Stomach smooth muscle (tissue), 2 donors: ENCODE measurements around the gene RHCG.

ENCODE experiments used
- H3K27ac ChIP-seq: one replicate; pipeline ENCODE4 v1.7.0; 2013; ENCODE audit warnings: mild to moderate bottlenecking, low read length, inconsistent platforms
- H3K27me3 ChIP-seq, 2 donors: one replicate each; pipeline ENCODE4 v1.7.0; 2013; ENCODE audit warnings: low read length in 2 of 2; ENCODE audit not compliant: insufficient read depth in 2 of 2, control insufficient read depth in 1 of 2
- H3K36me3 ChIP-seq, 2 donors: one replicate each; pipeline ENCODE4 v1.7.0; 2013; ENCODE audit warnings: low read length in 2 of 2; ENCODE audit not compliant: control insufficient read depth in 2 of 2, insufficient read depth in 2 of 2
- H3K4me1 ChIP-seq: one replicate; pipeline ENCODE4 v1.7.0; 2013; ENCODE audit warnings: low read length; ENCODE audit not compliant: control insufficient read depth, insufficient read depth
- H3K4me3 ChIP-seq, 2 donors: one replicate each; pipeline ENCODE4 v1.7.0; 2013; ENCODE audit warnings: low read length in 2 of 2
- H3K9ac ChIP-seq, 2 donors: one replicate each; pipeline ENCODE4 v1.7.0; 2013; ENCODE audit warnings: low read length in 2 of 2, mild to moderate bottlenecking in 1 of 2
- H3K9me3 ChIP-seq, 2 donors: one replicate each; pipeline ENCODE4 v1.7.0; 2013; ENCODE audit warnings: low read length in 2 of 2; ENCODE audit not compliant: control insufficient read depth in 2 of 2
- donor health status: healthy.
- donor health status: Pancreatic carcinoma.

The RHCG gene

GRCh38 chr15:89430530-89431341 lies 65.6 kb downstream of the RHCG start:
- H3K27ac ChIP-seq = no peak overlapping the region
- no peaks in the 10 kb centered on the region for H3K9me3 ChIP-seq
- H3K27me3 ChIP-seq = peaks cover 3 to 10% of the 10 kb centered on the region in 2 donors
- no peaks in the 10 kb centered on the region for H3K36me3 ChIP-seq
- H3K4me1 ChIP-seq = peaks cover 7% of the 10 kb centered on the region
- peak overlapping the region; percentile 21 to 76 for H3K4me3 ChIP-seq
- H3K9ac ChIP-seq = peak overlapping the region in 1 of 2 donors; percentile 8

DNA sequence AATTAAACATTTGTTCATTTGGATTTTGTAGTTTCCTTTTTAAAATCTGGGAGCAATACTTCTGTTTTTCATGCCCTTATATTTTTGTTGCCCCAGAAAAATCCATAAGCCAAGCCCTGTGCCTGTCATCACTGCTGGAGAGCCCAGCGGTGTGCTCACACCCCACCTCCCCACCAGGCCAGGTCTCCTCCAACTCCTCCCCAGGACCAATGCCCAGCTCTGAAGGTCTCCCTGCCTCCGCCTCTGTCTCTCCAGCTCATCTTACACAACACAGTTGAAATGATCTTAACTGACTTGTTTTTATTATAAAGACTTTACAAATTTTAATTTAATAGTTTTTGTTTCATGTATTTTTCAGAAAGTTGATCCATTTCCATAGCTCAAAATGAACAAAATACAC lies 66.4 kb downstream of the RHCG start:
- no peaks in the 10 kb centered on the region for H3K36me3 ChIP-seq
- H3K4me3 ChIP-seq = no peak overlapping the region
- no peaks in the 10 kb centered on the region for H3K9me3 ChIP-seq
- H3K27me3 ChIP-seq = peaks cover 3 to 10% of the 10 kb centered on the region in 2 donors
- H3K27ac ChIP-seq = no peak overlapping the region
- no peak overlapping the region for H3K9ac ChIP-seq
- peaks cover 7% of the 10 kb centered on the region for H3K4me1 ChIP-seq

DNA sequence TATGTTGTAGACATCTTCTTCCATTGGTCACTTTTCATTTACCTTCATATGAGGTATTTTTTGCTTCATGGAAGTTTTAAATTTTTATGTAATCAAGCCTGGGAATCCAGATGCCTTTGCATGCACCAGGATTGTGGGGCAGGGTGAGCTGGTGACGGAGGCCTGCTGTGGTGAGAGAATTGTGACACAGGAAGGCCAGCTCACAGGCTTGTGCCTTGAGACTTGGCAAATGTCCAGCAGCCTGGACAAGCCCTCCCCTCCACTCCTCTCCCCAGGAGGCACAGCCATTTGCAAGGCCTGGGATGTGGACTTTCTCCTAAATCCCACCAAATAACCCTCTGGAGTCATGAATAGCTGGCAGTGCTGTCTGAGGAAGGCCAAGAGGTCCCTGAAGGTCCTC lies 67.4 kb downstream of the RHCG start:
- Histone ChIP-seq H3K4me1 (peaks cover 7% of the 10 kb centered on the region), H3K4me3 (no peak overlapping the region), H3K36me3 (no peaks in the 10 kb centered on the region), H3K9ac (no peak overlapping the region), H3K27me3 (peaks cover 3 to 8% of the 10 kb centered on the region in 2 donors), H3K27ac (no peak overlapping the region), H3K9me3 (no peaks in the 10 kb centered on the region)

- H3K9ac ChIP-seq = no peak overlapping the region
- H3K9me3 ChIP-seq = no peaks in the 10 kb centered on the region
- peaks cover 0 to 12% of the 10 kb centered on the region in 2 donors for H3K27me3 ChIP-seq
- H3K36me3 ChIP-seq = no peaks in the 10 kb centered on the region
- H3K27ac ChIP-seq = no peak overlapping the region
- H3K4me3 ChIP-seq = no peak overlapping the region
- peaks cover 10% of the 10 kb centered on the region for H3K4me1 ChIP-seq
These were observed 68.1 kb downstream of the RHCG start for GRCh38 chr15:89428246-89428645.

DNA sequence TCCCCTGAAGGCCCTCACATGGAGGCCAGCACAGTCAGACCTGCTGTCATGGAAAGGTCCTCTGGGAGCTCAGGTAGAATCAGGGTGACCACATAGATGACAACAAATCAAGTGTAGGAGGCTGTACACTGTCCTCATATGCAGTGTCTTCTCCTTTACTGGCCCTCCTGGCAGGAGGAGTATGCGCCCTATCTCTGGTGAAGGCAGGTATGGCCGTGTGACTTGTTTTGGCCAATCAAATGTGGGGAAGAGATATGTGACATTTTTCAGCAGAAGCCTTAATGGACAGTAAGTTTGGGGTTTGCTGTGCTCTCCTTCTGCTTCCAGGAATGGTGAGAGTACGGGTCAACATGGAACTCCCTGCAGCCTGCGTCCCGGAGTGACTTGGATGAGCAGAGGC lies 69.9 kb downstream of the RHCG start:
- Histone ChIP-seq H3K27ac (no peak overlapping the region), H3K9ac (no peak overlapping the region), H3K36me3 (no peaks in the 10 kb centered on the region), H3K4me3 (no peak overlapping the region), H3K27me3 (peaks cover 5 to 17% of the 10 kb centered on the region in 2 donors), H3K4me1 (peaks cover 10% of the 10 kb centered on the region), H3K9me3 (no peaks in the 10 kb centered on the region)

DNA sequence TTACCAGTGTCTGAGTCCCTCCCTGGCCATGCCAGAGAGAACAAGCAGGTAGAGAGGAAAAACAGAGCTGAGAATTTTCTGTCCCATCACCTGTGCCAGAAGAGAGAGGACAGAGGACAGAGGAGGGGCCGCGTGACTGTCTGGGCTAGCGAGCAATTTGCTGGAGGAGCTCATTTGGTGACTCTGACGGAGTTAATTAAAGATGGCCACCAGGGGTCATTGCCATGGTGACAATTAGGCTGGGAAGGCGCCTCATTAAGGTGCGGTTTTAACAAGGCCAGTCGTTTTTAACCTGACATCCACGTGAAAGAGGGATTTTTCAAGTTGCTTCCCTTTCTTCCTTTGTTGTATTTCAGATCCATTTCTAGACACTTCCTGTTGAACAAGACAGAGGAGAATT lies 72.4 kb downstream of the RHCG start:
- H3K27ac ChIP-seq = no peak overlapping the region
- H3K27me3 ChIP-seq = peaks cover 16 to 36% of the 10 kb centered on the region in 2 donors
- no peaks in the 10 kb centered on the region for H3K36me3 ChIP-seq
- H3K9me3 ChIP-seq = no peaks in the 10 kb centered on the region
- H3K4me3 ChIP-seq = no peak overlapping the region
- peaks cover 2% of the 10 kb centered on the region for H3K4me1 ChIP-seq
- H3K9ac ChIP-seq = no peak overlapping the region
